CD4-positive, alpha-beta T cell treated with Interleukin-21 for 1 hour (primary cell): ENCODE results near the gene ANXA10.
"Not testable (repeated sequence)": the region's sequence is repeated elsewhere in the genome, so short reads cannot be mapped to it uniquely, and the experiment has no call there.

Source experiments
- DNase-seq: peaks from one replicate; pipeline ENCODE4 v3.0.0-alpha.2; 2020

The ANXA10 gene

DNA sequence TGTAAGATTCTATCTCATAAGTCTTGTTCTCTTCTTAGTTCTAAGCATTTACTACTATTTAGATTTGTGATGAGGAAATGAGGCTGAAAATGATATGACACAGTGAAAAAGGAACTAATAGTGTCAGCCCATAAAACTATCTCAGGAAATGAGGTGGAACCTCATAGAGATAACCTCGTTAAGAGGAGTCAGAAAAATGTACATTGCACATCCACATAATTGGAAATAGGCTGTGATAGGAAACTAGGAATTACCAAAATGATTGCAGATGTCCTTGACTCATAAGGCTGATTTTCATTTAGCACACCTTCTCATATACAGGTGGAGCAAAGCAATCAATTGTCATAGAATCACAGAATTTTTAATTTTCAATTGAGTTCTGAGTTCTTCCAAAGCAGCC, 26.8 kb downstream of the ANXA10 start:
- DNase-seq, result no peak

DNA sequence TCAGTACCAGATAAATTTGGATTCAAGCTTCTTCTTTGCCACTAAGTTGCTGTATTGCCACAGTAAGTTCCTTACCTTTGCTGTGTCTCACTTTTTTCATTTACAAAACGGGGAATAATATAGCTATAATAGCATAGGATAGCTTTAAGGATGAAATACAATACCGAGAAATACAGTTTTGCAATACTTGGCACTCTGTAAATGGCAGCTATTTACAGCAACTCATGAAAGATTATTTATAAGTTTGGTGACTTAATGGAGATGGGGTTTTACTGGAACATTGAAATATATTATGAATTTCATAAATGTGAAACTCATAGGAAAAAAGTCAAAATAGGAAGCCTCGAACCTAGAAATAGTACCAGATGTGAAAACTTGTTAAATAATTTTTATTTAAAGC, 27.6 kb downstream of the ANXA10 start:
- DNase-seq, result no peak

DNA sequence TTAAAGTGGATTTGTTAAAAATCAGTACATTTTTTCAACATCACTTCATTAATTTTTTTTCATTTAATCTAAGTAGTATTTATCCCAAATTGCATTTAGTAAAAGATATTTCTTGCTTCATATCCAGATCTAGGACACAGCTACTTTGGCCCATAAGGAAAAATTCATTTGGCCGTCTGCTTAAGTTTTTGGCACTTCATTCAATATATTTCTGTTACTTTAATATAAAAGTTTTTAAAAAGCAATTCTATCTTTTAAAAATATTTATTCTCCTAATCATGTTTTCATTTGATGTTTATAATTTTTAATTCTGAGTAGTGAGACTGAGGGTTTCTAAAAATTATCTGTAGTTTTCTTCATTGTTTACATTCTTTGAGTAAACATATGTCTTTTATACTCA, 28.5 kb downstream of the ANXA10 start:
- DNase-seq, result no peak

DNA sequence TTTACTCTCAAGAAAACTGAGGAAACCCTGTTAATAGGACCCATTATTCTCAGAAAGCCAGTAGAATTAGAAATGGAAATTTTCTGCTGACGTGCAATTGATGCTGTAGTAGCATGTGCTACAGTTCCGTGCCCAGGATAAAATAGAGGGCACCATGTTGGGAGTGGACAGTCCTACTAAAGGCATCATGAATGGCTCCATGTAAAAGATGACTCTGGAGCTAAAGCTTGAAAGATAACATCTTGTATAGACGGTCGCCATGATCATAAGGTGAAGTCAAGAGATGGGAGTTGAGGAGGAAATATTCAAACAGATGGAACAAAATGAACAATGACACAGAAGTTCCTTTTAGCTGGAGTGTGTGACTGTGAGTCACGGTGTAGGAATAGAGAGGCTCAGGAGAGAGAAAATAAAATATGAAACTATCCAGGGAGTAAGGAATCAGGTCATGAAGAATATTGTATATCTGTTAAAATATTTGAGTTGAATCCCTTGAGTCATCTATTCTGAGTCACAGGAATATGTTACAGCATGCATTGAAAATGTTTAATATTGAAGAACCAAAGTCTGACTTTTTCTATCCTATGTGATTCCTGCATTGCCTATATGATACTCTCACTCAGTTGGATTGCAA, 31.8 kb downstream of the ANXA10 start:
- no peak for DNase-seq

DNA sequence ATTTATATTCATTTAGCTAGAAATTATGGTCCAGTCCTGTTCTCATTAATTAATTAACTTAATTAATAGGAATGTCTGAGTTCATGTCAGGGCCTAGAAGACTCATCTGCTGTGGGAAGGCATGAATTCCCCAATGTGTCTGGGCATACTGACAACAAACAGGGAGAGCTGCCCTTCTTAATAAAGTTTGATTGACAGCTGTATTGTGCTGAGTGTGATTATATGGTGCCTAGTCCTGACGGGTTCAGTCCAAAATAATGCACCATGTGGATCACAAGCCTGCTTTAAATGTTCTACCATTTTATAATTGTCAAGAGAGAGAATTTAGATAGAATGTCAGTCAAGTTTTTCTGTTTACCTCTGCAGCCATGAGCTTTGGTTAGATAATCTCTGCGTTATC, 34.6 kb downstream of the ANXA10 start:
- no peak for DNase-seq

DNA sequence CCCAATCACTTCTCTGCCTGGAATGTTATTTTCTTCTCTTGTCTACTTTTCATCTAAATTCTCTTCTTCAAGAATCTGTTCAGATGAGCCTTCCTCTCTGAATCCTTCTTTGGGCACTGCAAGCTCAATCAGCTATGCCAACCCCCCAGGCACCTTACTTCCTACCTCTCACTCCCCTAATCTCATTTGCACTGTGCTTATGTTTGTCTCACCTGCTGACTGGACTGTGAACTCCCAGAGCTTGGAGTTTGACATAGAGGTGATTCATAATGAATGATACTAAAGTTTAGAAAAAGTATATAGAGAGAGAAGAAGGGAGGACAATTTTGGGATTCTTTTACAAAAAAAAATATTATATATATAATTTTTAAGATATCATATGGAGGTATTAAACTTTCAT, 36.3 kb downstream of the ANXA10 start:
- no peak for DNase-seq

DNA sequence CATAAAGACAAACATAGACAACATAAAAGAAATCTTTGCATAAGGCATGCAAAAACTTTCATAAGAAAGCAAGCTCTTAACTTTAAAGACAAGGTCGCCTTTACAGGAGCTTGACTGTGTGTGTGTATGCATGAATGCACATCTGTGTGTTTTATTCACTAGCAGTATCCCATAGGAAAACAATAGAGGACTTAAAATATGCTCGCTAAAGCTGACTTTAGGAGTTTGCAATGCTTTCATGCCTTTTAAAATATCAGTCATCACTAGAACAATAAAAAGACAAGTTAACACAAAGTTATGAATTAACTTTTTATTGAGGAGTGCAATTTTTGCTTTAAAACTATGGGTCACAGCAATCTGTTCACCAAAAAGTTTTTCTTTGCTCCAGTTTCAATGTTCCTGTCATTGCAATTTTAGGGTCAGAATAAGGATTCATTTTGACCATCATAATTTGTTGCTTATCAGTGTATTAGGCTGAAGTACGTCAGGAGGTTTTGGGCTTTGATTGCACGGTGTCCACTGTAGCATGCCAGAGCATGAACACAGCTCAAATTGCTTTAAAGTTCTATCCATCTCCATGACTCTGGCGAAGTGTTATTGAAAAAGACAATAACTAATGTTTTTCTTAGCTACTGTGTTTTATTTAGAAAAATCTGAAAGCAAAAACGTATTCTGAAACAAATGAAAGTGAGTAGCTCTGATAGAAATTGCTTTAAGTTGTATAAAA, 36.9 kb downstream of the ANXA10 start:
- DNase-seq, result no peak

DNA sequence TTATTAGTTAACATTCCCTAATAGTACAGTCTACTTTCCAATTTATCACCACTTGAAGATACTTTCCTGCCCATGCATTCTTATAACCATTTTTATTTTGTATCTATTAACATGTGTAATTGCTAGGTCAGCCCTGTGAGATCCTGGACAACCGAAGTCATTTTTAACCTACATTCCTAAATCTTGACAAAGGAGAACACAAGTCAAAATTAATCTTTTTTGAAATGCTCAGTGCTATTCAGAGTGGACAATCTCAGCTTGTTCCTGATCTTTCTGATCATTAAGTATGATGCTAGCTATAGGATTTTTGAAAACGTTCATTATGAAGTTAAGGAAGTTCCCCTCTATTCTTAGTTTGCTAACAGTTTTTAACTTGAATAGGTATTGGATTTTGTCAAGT, 37.5 kb downstream of the ANXA10 start:
- DNase-seq, result no peak

DNA sequence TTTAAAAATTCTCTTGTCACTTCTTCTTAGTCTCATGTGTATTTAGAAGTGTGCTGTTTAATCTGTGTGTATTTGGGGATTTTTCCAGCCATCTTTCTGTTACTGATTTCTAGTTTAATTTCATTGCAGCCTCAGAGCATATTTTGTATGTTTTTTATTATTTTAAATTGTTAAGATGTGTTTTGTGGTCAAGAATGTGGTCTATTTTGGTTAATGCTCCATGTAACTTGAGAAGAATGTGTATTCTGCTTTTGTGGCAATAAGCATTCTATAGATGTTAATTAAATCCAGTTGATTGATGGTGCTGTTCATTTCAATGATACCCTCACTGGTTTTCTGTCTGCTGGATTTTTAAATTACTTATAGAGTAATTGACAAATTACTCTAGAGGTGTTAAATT, 38.9 kb downstream of the ANXA10 start:
- no peak for DNase-seq

DNA sequence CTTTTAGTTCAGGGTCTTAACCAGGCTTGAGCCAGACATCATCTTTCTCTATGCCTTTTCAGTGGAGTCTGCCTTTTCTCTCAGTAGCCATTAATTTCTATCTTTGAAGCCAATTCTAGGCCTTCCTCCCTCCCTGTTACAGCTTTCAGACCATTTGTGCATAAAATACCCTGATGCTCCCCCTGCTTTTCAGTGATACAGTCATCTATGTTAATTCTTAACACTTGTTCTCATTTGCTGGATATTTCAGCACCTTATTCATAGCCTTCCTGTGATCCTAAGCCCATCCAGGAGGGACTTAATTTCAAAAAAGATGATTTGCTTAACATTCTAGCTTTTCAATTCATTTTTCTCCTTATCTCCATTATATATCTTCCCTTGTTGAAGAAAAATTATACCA, 42.3 kb downstream of the ANXA10 start:
- DNase-seq, result no peak

DNA sequence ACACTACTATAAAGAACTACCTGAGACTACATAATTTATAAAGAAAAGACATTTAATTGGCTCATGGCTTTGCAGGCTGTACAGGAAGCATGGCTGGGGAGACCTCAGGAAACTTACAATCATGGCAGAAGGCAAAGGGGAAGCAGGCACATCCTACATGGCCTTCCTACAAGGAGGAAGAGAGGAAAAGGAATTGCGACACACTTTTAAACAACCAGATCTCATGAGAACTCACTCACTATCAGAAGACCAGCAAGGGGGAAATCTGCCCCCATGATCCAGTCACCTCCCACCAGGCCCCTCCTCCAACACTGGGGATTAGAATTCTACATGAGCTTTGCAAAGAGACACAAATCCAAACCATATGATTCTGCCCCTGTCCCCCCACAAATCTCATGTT, 43.5 kb downstream of the ANXA10 start:
- DNase-seq, result not testable (repeated sequence)

DNA sequence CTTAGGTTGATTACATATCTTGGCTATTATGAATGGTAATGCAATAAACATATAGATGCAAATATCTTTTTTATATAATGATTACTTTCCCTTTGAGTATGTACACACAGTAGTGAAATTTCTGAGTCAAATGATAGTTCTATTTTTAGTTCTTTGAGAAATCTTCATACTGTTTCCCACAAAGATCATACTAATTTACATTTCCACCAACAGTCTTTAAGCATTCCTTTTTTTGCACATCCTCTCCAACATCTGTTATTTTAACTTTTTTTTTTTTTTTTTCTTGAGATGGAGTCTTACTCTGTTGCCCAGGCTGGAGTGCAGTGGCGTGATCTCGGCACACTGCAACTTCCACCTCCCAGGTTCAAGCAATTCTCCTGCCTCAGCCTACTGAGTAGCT, 45.4 kb downstream of the ANXA10 start:
- not testable (repeated sequence) for DNase-seq

DNA sequence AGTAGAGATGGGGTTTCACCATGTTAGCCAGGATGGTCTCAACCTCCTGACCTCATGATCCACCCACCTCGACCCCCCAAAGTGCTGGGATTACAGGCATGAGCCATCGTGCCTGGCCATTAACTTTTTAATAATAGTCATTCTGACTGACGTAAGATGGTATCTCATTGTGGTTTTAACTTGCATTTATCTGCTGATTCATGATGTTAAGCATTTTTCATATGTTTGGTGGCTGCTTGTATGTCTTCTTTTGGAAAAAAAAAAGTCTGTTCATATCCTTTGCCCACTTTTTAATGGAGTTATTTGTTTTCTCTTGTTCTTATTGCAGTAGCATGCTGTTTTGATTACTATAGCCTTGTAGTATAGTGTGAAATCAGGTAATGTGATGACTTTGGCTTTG, 45.8 kb downstream of the ANXA10 start:
- no peak for DNase-seq

DNA sequence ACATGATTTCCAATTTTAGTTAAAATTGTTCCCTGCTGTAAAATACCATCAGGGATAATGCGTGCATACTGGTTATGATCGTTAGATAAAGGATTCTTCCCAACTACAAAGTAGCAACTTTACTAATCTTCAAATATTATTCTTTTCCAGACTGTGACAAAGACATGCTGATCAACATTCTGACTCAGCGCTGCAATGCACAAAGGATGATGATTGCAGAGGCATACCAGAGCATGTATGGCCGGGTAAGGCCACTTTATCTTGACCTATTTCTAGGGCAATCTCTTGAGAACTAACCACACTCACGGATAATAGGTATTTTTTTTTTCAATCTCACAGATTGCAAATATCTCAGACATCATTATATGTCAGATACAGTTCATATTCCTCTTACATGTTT, 47.0 kb downstream of the ANXA10 start:
- no peak for DNase-seq

DNA sequence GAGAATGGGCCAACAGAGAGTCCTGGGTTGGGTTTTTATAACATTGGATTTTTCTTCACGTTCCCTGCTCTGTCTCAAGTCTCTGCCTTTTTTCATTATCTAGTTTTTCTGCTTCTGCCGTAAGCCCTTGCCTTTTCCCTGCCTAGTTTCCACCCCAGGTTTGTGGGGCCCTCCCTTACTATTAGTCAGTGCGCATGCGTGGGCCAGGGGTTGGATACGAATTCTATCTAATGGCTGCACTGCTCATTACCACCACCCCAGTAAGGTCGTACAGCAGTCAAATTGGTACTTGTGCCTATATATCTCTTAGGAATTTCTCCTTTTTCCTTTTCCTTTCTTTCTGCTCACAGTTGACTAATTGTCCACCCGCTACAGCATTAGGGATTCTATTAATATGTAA, 49.4 kb downstream of the ANXA10 start:
- no peak for DNase-seq

DNA sequence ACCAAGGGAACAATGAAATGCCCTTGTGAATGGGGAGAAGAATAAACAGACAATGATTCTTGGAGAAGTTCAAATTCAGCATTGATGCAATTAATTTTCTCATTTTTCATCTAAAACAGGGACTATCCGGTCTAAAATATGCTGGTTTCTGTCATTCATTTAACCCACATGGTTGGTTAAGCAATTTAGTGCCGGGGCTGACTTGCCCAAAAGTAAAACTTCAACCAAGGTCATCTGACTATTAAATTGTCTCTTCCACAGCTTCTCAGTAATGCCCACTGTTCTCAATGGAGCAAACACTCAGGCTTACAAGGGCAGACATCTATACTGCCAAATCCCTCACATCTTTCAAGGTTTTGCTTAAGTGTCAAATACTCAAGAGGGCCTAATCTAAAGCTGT, 51.3 kb downstream of the ANXA10 start:
- DNase-seq, result no peak

DNA sequence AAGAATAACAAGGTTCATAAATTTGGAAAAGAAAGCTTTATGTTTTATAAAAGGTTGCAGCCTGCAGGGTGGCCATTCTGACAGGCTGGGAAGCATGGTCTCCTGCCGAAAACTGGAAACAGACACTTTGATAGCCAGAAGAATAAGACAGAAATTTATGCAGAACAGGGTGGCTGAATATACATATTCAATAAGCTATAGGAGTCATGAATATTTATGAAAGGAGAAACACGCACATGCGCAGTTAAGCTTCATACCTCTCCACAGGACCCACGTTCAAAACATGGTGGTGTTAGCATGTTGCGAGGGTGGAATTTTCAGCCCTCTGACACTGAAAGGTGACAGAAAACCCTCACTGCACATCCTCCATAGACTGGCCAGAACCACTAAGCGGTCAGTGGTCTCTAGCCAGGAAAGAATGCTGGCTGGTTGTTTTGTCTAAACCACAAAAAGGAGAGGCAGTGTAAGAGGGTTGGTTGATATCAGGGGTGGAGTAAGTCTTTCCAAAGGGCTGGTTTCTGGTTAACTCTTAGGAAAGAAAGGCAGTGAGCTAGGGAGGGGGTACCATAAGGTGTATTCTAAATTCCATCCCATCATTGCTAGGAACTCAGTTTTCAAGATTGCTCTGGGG, 58.2 kb downstream of the ANXA10 start:
- no peak for DNase-seq

DNA sequence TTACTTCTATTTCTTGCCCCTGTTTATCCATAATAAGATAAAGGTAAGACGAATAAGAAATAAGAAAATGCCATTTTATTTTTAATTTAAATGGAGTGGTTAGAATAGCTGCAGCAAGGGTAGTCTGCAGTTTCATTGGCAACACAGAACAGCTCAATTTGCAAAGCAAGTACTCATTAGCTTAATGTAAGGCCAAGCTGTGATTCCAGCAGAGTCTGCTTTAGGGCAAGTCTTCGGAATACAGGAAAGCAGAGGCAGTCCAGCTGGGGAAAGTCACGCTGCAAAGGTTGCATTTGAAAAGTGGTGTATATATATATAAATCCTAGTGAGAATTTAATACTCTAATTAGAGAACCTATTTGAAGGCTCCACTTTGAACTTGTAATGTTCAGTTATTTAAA, 59.0 kb downstream of the ANXA10 start:
- DNase-seq, result no peak

DNA sequence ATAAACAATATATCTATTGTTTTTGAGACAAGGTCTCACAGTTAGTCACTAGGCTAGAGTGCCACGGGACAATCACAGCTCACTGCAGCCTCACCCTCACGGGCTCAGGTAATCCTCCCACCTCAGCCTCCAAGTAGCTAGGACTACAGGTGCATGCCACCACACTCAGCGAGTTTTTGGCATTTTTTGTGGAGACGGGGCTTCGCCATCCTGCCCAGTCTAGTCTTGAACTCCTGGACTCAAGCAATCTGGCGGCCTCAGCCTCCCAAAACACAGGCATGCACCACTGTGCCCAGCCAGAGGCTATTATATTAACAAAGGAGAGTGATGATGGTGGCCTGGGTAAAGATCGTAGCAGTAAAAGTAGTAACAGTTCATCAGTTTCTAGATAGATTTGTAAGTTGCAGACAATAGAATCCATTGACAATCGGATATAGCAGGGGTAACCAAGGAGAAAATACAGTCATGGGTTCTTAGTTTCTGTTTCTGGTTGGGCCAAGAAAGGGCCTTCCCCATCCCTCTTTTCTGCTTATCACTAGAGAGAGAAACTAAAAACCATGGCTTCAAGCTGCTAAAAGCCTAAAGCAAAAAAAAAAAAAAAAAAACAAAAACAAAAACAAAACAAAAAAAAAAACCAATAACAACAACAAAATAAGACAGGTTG, 60.6 kb downstream of the ANXA10 start:
- DNase-seq, result no peak

DNA sequence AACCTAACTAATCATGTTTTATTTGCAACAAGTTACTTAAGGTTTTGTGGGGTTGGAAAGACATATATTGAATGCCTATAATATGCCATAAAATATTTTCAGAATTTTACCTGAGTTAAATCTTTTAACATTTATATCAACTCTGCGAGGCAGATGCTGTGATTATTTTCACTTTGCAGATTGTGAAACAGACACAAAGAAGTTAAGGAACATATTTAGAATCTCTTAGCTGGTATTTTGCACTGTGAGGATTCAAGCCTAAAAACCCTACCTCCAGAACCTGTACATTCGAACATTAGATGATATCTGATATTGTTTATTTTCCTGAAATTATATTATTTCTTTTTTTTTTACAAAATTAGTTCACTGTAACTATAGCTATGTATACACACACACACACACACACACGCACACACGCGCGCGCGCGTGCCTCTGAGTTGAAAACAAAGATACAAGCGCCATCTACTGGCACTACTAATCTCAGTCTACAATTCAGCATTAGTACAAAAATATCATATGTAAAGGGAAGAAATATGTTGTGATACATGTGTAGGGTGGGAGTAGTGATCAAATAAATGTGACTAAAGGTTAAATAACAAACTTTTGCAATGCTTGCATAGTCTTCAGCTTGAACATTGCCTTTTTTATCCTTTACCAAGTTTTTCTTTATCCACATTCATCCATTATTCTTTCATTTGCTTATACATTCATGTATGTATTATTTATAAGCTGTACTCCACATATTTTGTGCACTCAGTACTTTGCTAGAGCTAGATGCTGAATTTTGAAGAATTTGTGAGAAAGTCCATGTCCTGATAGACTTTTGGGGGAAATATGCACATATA, 61.5 kb downstream of the ANXA10 start:
- DNase-seq, result peak; percentile 60

DNA sequence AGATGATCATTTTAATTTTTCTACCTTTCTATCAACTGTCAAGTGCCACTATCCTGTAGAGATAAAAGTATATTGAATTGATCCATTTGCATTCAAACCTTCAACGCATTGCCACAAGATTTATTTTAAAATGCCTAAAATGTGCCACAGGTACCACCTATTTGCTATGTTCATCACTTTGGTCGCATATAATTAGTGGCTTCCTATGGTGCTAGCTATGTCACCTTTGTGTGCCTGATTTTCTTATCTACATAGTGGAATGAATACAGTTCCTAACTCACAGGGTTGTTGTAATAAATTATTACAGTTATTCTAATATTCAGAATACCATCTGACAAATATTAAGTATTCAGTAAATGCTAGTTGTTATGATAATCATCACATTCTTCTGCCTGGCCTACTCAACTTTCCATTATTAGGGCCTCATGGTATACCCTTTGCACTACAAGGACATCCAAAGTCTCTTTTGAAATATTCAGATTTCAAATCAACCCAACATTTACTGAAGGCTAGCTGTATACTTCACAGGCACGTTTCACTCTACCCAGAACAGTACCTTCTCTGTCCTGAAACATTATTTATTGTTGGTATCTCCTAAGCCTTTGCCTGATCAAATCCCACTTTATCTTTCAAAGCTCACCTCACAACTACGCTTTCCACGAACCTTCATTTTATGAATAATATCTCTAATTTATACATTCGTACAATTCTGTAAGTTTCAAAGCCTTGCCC, 62.4 kb downstream of the ANXA10 start:
- DNase-seq, result no peak

DNA sequence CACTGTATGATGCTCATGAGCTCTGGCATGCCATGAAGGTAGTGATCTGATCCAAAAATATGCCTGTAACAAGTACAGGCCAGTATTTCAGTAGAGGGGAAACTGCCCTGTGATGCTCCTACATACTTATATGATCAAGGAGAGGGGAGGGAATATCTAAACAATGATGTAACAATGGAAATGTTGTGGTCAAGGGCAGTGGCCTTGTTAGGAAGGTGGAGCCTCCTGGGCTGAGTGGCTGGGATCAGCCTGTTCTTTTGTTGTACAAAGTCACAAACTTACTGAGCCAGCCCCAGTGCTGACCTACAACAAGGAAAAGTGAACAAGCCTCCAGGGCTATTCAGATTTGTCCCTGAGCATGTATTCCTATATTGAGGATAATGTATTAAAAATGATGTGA, 70.3 kb downstream of the ANXA10 start:
- DNase-seq, result no peak
